Coronary artery (tissue), 2 donors: ENCODE results near the gene SCARF1.
A peak's percentile ranks its signal among the peaks of the same experiment; 100 is the strongest.

Source experiments
- DNase-seq: peaks from one replicate; pipeline ENCODE4 v3.0.0-alpha.2; 2017; ENCODE audit warnings: low spot score
- H3K27ac ChIP-seq, 2 donors: fragments of 200-600 bp; sonication (generic); one replicate each; pipeline ENCODE4 v1.5.1; 2016 to 2019
- H3K4me3 ChIP-seq: fragments of 200-600 bp; sonication (generic); 2 replicates; pipeline ENCODE4 v1.5.1; 2016; ENCODE audit warnings: mild to moderate bottlenecking, moderate library complexity
- CTCF ChIP-seq: fragments of 200-600 bp; sonication (generic); IDR thresholded peaks from one replicate; pipeline ENCODE4 v1.5.1; 2019; ENCODE audit warnings: antibody characterized with exemption

The SCARF1 gene

GRCh38 chr17:1621273-1621954 is 24.1 kb downstream of the SCARF1 start:
- no peak overlapping the region for H3K4me3 ChIP-seq
- DNase-seq = no peak
- no peak for TF ChIP-seq CTCF
- no peak overlapping the region for H3K27ac ChIP-seq

- DNase-seq = no peak
- no peak overlapping the region for H3K4me3 ChIP-seq
- no peak for TF ChIP-seq CTCF
- H3K27ac ChIP-seq = no peak overlapping the region
These were observed 25.0 kb downstream of the SCARF1 start for GRCh38 chr17:1620486-1620885.

GRCh38 chr17:1617620-1618174 is 27.8 kb downstream of the SCARF1 start:
- DNase-seq = no peak
- peak overlapping the region in 1 of 2 donors; percentile 33 for H3K27ac ChIP-seq
- TF ChIP-seq CTCF = no peak
- H3K4me3 ChIP-seq = no peak overlapping the region

DNA sequence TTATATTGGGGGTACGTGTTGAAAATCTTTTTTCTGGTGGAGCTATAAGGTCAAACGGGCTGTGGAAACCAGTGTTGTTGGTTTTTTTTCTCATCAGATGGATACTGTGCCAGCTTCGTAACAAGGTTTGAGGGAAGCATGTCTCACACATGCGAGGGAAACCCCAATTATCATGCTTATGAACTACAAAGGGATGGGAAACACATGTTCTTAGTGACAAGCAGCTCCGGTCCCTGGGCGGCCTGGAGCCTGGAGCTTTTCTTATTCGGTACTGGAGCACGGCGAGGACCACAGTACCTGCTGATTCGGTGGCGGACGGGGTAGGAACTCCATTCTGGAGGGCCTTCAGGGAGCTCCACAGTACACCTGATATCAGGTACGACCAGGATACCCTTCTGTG is 29.4 kb downstream of the SCARF1 start:
- no peak for TF ChIP-seq CTCF
- DNase-seq = no peak
- Histone ChIP-seq H3K4me3 (no peak overlapping the region), H3K27ac (no peak overlapping the region)

- H3K4me3 ChIP-seq = no peak overlapping the region
- DNase-seq = no peak
- peak overlapping the region in 1 of 2 donors; percentile 70 for H3K27ac ChIP-seq
- TF ChIP-seq CTCF = no peak
These were observed 33.1 kb downstream of the SCARF1 start for GRCh38 chr17:1612400-1612799.

- Histone ChIP-seq H3K27ac (peak overlapping the region in 1 of 2 donors; percentile 70), H3K4me3 (no peak overlapping the region)
- no peak for DNase-seq
- TF ChIP-seq CTCF = no peak
These were observed 33.8 kb downstream of the SCARF1 start for GRCh38 chr17:1611715-1612114.

DNA sequence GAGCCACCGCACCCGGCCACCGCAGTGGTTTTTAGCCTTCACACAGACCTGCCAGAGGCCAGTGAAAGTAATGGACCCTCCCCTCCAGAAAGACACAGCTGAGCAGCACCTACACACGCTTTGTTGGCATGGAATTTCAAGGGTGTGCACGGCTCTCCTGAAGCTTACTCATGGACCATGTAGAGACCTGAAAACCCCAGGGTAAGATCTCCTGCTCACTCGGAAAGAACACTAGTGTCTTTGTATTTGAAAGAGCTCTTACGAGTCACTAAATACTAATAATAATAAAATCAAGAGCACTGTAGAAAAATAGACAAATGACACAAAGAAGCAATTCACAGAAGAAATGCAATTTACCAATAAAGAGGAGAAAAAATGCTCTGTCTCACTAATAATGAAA is 36.9 kb downstream of the SCARF1 start:
- TF ChIP-seq CTCF = no peak
- no peak overlapping the region for H3K4me3 ChIP-seq
- H3K27ac ChIP-seq = peak overlapping the region in 1 of 2 donors; percentile 61
- DNase-seq = no peak
